GM10847 (cell line): ENCODE data around the gene SEL1L.

Source experiments
- POLR2A ChIP-seq: IDR thresholded peaks from 2 replicates; pipeline ENCODE4 v1.6.1; 2011; ENCODE audit not compliant: insufficient read length; ENCODE audit errors: extremely low read depth

The SEL1L gene

GRCh38 chr14:81440041-81440440, 93.6 kb downstream of the SEL1L start:
- TF ChIP-seq POLR2A, result no peak

GRCh38 chr14:81437244-81437643, 96.4 kb downstream of the SEL1L start:
- TF ChIP-seq POLR2A, result no peak

- no peak for TF ChIP-seq POLR2A
These were observed 97.1 kb downstream of the SEL1L start for GRCh38 chr14:81436296-81437138.

GRCh38 chr14:81435391-81436295, 98.0 kb downstream of the SEL1L start:
- TF ChIP-seq POLR2A, result no peak

- no peak for TF ChIP-seq POLR2A
These were observed 98.6 kb downstream of the SEL1L start for GRCh38 chr14:81435048-81435390.

- no peak for TF ChIP-seq POLR2A
These were observed 99.4 kb downstream of the SEL1L start for GRCh38 chr14:81434230-81434629.

- no peak for TF ChIP-seq POLR2A
These were observed 100.3 kb downstream of the SEL1L start for GRCh38 chr14:81433378-81433777.

- TF ChIP-seq POLR2A, result no peak
These were observed 101.4 kb downstream of the SEL1L start for GRCh38 chr14:81432219-81432661.

- no peak for TF ChIP-seq POLR2A
These were observed 103.4 kb downstream of the SEL1L start for GRCh38 chr14:81430235-81430634.

GRCh38 chr14:81429028-81429427, 104.6 kb downstream of the SEL1L start:
- no peak for TF ChIP-seq POLR2A

- TF ChIP-seq POLR2A, result no peak
These were observed 106.2 kb downstream of the SEL1L start for GRCh38 chr14:81427348-81428058.

- TF ChIP-seq POLR2A, result no peak
These were observed 110.1 kb downstream of the SEL1L start for GRCh38 chr14:81423504-81423903.
